NCI-H748 (cell line): ENCODE data around the gene SF3B2.
"Not testable (repeated sequence)": the region's sequence is repeated elsewhere in the genome, so short reads cannot be mapped to it uniquely, and the experiment has no call there.

Experiments used
- DNase-seq: peaks from one replicate; lab custom pipeline; 2025; ENCODE audit not compliant: unreplicated experiment; lab: John Stamatoyannopoulos, UW

SF3B2 gene

GRCh38 chr11:66016793-66017177 is 35.4 kb upstream of the SF3B2 start:
- DNase-seq = no peak

- no peak for DNase-seq
Observed at GRCh38 chr11:66017321-66017720, 34.8 kb upstream of the SF3B2 start.

- no peak for DNase-seq
Observed at GRCh38 chr11:66020212-66020611, 32.0 kb upstream of the SF3B2 start.

- no peak for DNase-seq
Observed at GRCh38 chr11:66020618-66021357, 31.4 kb upstream of the SF3B2 start.

GRCh38 chr11:66022401-66023185 is 29.6 kb upstream of the SF3B2 start:
- DNase-seq = peak; percentile 75

GRCh38 chr11:66023186-66023440 is 29.1 kb upstream of the SF3B2 start:
- not testable (repeated sequence) for DNase-seq

GRCh38 chr11:66026017-66026529 is 26.1 kb upstream of the SF3B2 start, which contains the start of gene CATSPER1:
CATSPER1 (minus strand) TSS chr11:66026479; CDS start chr11:66026379, 100 bp downstream.
- no peak for DNase-seq

GRCh38 chr11:66032957-66033735 is 19.0 kb upstream of the SF3B2 start:
- DNase-seq = no peak

- no peak for DNase-seq
Observed at GRCh38 chr11:66035653-66036333, 16.4 kb upstream of the SF3B2 start.

- no peak for DNase-seq
Observed at GRCh38 chr11:66036334-66036710, 15.8 kb upstream of the SF3B2 start.

GRCh38 chr11:66037327-66037726 is 14.8 kb upstream of the SF3B2 start:
- no peak for DNase-seq

- no peak for DNase-seq
Observed at GRCh38 chr11:66039765-66040164, 12.4 kb upstream of the SF3B2 start.

GRCh38 chr11:66042227-66042995 is 9.8 kb upstream of the SF3B2 start:
- no peak for DNase-seq

GRCh38 chr11:66042996-66043906 is 8.9 kb upstream of the SF3B2 start:
- DNase-seq = no peak

GRCh38 chr11:66044757-66045156 is 7.4 kb upstream of the SF3B2 start:
- no peak for DNase-seq

- DNase-seq = peak; percentile 85
Observed at GRCh38 chr11:66045177-66045639, 7.0 kb upstream of the SF3B2 start.

GRCh38 chr11:66046901-66047300 is 5.3 kb upstream of the SF3B2 start:
- no peak for DNase-seq

- no peak for DNase-seq
Observed at GRCh38 chr11:66047541-66048365, 4.4 kb upstream of the SF3B2 start.
